ENCODE measurements around the gene FAM9A. TPM values are rescaled to one million over a fixed set of nuclear protein-coding genes. Genes with fewer than 3 reads are reported as not detected.

The FAM9A gene
- total RNA-seq = not detected in 2 replicates

DNA sequence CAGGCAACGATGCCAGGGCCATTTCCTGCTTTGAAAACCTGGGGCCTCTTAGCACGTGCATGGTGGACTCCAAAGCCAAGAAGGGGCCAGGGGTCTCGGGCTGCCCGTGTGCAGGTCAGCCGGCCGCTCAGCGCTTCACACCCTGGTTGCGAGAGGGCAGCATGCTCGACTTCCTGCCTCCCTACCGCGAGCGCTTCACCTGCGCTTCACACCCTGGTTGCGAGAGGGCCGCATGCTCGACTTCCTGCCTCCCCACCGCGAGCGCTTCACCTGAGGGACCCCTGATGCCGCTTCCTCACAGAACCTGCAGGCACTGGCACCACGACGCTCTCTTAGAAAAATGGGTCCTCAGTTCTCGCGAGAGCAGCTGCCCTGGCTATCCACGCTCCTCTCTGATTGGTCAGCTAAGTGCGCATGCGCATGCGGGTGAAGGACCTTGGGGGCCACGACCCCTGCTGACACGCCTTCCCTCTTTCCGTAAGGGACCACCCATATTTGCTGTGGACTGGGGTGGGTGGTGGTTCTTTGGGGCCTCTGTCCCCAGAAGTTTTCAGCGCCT lies at the start of gene FAM9A:
TSS of gene FAM9A (minus strand) at position 343 of the 559 bp plus-strand sequence. CDS start 1,212 bp downstream, outside the sequence.

Other genes with a start within 250 kb of the FAM9A start
- gene ANOS1, start 69.2 kb downstream of the FAM9A start, total RNA-seq = 1.7 and 2.3 TPM in 2 replicates
- gene FAM9B, start 232.7 kb upstream of the FAM9A start, total RNA-seq = not detected in 2 replicates